DND-41 (cell line): Measurements from ENCODE around the gene TRMT61A.

Experiments used
- ATAC-seq: fragments of 200-7000 bp; cut with Tn5 transposase; 3 replicates; pipeline ENCODE4 v1.9.1; 2021; ENCODE audit warnings: low read depth; ENCODE audit not compliant: insufficient read depth
- DNase-seq: peaks from one replicate; pipeline ENCODE4 v3.0.0-alpha.2; 2020
- H2AFZ ChIP-seq: 2 replicates; pipeline ENCODE4 v1.6.0; 2012; ENCODE audit warnings: low read depth, low read length
- H3K27ac ChIP-seq: 2 replicates; pipeline ENCODE4 v1.5.1; 2012; ENCODE audit warnings: low read length, inconsistent platforms
- H3K27me3 ChIP-seq: fragments of 200-600 bp; sonication (generic); 2 replicates; pipeline ENCODE4 v1.6.0; 2012; ENCODE audit warnings: low read length, mild to moderate bottlenecking, inconsistent platforms; ENCODE audit not compliant: insufficient read depth, poor library complexity
- H3K36me3 ChIP-seq: 2 replicates; pipeline ENCODE4 v1.5.1; 2012; ENCODE audit warnings: low read length, inconsistent platforms; ENCODE audit not compliant: insufficient read depth
- H3K4me1 ChIP-seq: 2 replicates; pipeline ENCODE4 v1.5.1; 2012; ENCODE audit warnings: mild to moderate bottlenecking, low read length; ENCODE audit not compliant: insufficient read depth
- H3K4me2 ChIP-seq: 2 replicates; pipeline ENCODE4 v1.6.0; 2012; ENCODE audit warnings: mild to moderate bottlenecking, moderate library complexity, low read length, inconsistent platforms; ENCODE audit not compliant: insufficient read depth
- H3K4me3 ChIP-seq, 2 experiments: fragments of 200-600 bp in 1 of 2; shearing (Covaris generic) in 1 of 2; 2 replicates each; pipeline ENCODE4 v1.5.1; 2012 to 2016; ENCODE audit warnings: inconsistent platforms in 2 of 2, low read length in 2 of 2, mild to moderate bottlenecking in 2 of 2, low read depth in 1 of 2, moderate library complexity in 1 of 2
- H3K79me2 ChIP-seq: 2 replicates; pipeline ENCODE4 v1.6.0; 2012; ENCODE audit warnings: low read length, inconsistent platforms; ENCODE audit not compliant: insufficient read depth
- H3K9ac ChIP-seq: 2 replicates; pipeline ENCODE4 v1.6.0; 2012; ENCODE audit warnings: low read depth, mild to moderate bottlenecking, inconsistent platforms, low read length, moderate library complexity
- H3K9me3 ChIP-seq: 2 replicates; pipeline ENCODE4 v1.5.1; 2012; ENCODE audit warnings: low read length, moderate library complexity, mild to moderate bottlenecking, inconsistent platforms; ENCODE audit not compliant: insufficient read depth, severe bottlenecking
- H4K20me1 ChIP-seq: 2 replicates; pipeline ENCODE4 v1.6.0; 2012; ENCODE audit warnings: low read length; ENCODE audit not compliant: insufficient read depth
- EZH2 ChIP-seq: IDR thresholded peaks from 3 replicates; pipeline ENCODE4 v1.6.1; 2012; ENCODE audit warnings: borderline replicate concordance, low read depth, mild to moderate bottlenecking, moderate library complexity, low read length, inconsistent platforms; ENCODE audit not compliant: severe bottlenecking
- TF ChIP-seq, protein P1 (sequence below): IDR thresholded peaks from 2 replicates; pipeline ENCODE4 v1.5.1; 2012; ENCODE audit warnings: borderline replicate concordance, low read length, moderate library complexity, mild to moderate bottlenecking; ENCODE audit not compliant: poor library complexity, severe bottlenecking; ENCODE audit errors: extremely low read depth

TRMT61A gene

GRCh38 chr14:103520657-103521437 lies 8.1 kb upstream of the TRMT61A start:
- H2AFZ ChIP-seq, result peak overlapping the region; percentile 75
- ATAC-seq, result peak; percentile 66

DNA sequence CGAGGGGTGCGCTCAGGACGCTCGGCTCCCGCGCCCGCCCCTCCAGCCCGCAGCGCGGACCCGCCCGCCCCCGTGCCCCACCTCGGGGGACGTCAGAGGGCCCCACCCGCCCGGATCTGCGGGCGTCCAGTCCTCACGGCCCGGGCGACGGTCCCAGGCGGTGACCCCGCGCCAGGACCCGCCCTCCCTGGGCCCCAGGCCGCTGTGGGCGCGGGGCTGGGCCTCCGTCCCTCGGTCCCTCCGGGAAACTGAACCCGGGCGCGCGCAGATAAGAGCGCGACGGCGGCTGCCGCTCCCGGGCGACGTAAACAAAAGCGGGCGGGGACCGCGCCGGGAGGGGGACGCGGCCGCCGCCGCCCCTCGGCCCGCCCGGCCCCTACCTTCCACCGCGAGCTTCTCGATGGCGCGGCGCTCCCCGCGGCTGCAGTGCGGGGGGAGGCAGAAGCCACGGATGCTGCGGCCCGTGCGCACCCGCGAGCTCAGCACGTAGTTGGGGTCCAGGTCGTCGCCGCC lies 7.5 kb upstream of the TRMT61A start:
- H4K20me1 ChIP-seq, result 0 out of 2 replicates have a peak, but pooled peaks cover 4% of the 10 kb centered on the region
- H3K36me3 ChIP-seq, result no peaks in the 10 kb centered on the region
- no peak overlapping the region for H3K27ac ChIP-seq
- ATAC-seq, result no peak
- no peaks in the 10 kb centered on the region for H3K9me3 ChIP-seq
- H3K27me3 ChIP-seq, result no peaks in the 10 kb centered on the region
- peak overlapping the region; percentile 75 for H2AFZ ChIP-seq
- peak overlapping the region in 1 of 2 experiments; percentile 60; a peak in 2 of 4 replicates for H3K4me3 ChIP-seq
- no peak for DNase-seq
- peak overlapping the region; percentile 48; the same call in 1 of the 2 replicates for H3K9ac ChIP-seq
- peak overlapping the region; percentile 73 for H3K4me2 ChIP-seq
- H3K79me2 ChIP-seq, result no peaks in the 10 kb centered on the region
- H3K4me1 ChIP-seq, result peaks cover 8% of the 10 kb centered on the region; the same call in 1 of the 2 replicates
- no peak for TF ChIP-seq EZH2
- TF ChIP-seq, protein P1, sequence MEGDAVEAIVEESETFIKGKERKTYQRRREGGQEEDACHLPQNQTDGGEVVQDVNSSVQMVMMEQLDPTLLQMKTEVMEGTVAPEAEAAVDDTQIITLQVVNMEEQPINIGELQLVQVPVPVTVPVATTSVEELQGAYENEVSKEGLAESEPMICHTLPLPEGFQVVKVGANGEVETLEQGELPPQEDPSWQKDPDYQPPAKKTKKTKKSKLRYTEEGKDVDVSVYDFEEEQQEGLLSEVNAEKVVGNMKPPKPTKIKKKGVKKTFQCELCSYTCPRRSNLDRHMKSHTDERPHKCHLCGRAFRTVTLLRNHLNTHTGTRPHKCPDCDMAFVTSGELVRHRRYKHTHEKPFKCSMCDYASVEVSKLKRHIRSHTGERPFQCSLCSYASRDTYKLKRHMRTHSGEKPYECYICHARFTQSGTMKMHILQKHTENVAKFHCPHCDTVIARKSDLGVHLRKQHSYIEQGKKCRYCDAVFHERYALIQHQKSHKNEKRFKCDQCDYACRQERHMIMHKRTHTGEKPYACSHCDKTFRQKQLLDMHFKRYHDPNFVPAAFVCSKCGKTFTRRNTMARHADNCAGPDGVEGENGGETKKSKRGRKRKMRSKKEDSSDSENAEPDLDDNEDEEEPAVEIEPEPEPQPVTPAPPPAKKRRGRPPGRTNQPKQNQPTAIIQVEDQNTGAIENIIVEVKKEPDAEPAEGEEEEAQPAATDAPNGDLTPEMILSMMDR, result no peak

More at GRCh38 chr14:103520657-103521437, 8.1 kb upstream of the TRMT61A start:
- H3K9me3 ChIP-seq, result no peaks in the 10 kb centered on the region
- no peaks in the 10 kb centered on the region for H3K36me3 ChIP-seq
- TF ChIP-seq EZH2, result no peak
- TF ChIP-seq, protein P1, result peak; percentile 63
- no peaks in the 10 kb centered on the region for H3K79me2 ChIP-seq
- DNase-seq, result peak; percentile 70
- peak overlapping the region; percentile 3 to 60; a peak in 3 of 4 replicates for H3K4me3 ChIP-seq
- 0 out of 2 replicates have a peak, but pooled peaks cover 4% of the 10 kb centered on the region for H4K20me1 ChIP-seq
- H3K9ac ChIP-seq, result peak overlapping the region; percentile 48
- peaks cover 8% of the 10 kb centered on the region; the same call in 1 of the 2 replicates for H3K4me1 ChIP-seq
- no peak overlapping the region for H3K27ac ChIP-seq
- H3K4me2 ChIP-seq, result peak overlapping the region; percentile 73
- no peaks in the 10 kb centered on the region for H3K27me3 ChIP-seq

DNA sequence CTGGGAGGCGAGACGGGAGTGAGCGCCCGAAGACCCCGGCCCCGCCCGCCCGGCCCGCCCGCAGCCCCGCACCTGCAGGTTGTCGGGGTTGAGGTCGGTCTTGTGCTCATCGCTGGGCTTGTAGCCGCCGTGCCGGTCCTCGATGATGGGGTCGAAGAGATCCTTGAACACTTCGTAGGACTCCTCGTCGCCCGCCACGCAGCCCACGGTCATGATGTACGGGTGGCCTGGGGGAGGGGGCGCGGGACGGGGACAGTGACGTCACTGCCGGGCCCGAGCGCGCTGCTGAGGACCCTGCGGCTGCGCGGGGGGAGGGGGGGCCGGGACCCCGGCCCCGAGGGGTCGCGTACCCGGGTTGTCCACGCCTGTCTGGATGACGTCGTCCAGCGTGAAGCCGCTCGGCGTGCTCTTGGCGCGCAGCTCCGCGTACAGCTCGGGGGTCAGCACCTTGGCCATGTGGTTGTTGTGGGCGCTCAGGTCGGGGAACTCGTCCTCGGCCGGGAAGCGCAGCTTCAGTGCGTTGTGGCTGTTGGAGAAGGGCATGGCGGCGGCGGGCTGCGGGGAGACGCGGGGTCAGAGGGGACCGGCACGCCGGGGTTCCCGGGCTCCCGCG lies 6.9 kb upstream of the TRMT61A start:
- Histone ChIP-seq H3K9ac (no peak overlapping the region), H3K9me3 (no peaks in the 10 kb centered on the region), H2AFZ (no peak overlapping the region), H3K27ac (no peak overlapping the region), H3K27me3 (no peaks in the 10 kb centered on the region), H4K20me1 (0 out of 2 replicates have a peak, but pooled peaks cover 4% of the 10 kb centered on the region), H3K4me3 (no peak overlapping the region), H3K36me3 (no peaks in the 10 kb centered on the region), H3K79me2 (no peaks in the 10 kb centered on the region), H3K4me1 (peaks cover 8% of the 10 kb centered on the region; the same call in 1 of the 2 replicates), H3K4me2 (no peak overlapping the region)
- ATAC-seq (no peak), DNase-seq (no peak)
- TF ChIP-seq, protein P1, result no peak
- TF ChIP-seq EZH2, result no peak
